Cerebellar nuclear complex (tissue), 1 donor: ENCODE results near the gene MKNK2.

Experiments used
- DNase-seq, 2 experiments: peaks; one replicate each; lab custom pipeline; 2025; lab: John Stamatoyannopoulos, UW

MKNK2 gene

GRCh38 chr19:2057484-2058469 is 6.7 kb upstream of the MKNK2 start:
- no peak for DNase-seq

GRCh38 chr19:2056837-2057192 is 5.8 kb upstream of the MKNK2 start:
- DNase-seq, result no peak

GRCh38 chr19:2055931-2056836 is 5.1 kb upstream of the MKNK2 start:
- DNase-seq, result no peak

GRCh38 chr19:2054763-2055162 is 3.7 kb upstream of the MKNK2 start:
- no peak for DNase-seq

GRCh38 chr19:2053601-2054389 is 2.8 kb upstream of the MKNK2 start:
- DNase-seq, result no peak

- no peak for DNase-seq
Observed at GRCh38 chr19:2051773-2052704, 995 bp upstream of the MKNK2 start.

- DNase-seq, result no peak
Observed at GRCh38 chr19:2050349-2050990, 574 bp downstream of the MKNK2 start.

- peak in 1 of 2 experiments; percentile 61 for DNase-seq
Observed at GRCh38 chr19:2049741-2050348, 1.2 kb downstream of the MKNK2 start.

- no peak for DNase-seq
Observed at GRCh38 chr19:2048959-2049740, 1.9 kb downstream of the MKNK2 start.

GRCh38 chr19:2048104-2048958 is 2.7 kb downstream of the MKNK2 start:
- no peak for DNase-seq

GRCh38 chr19:2047449-2048103 is 3.5 kb downstream of the MKNK2 start:
- DNase-seq, result no peak

- no peak for DNase-seq
Observed at GRCh38 chr19:2047076-2047448, 4.0 kb downstream of the MKNK2 start.

- no peak for DNase-seq
Observed at GRCh38 chr19:2046046-2046907, 4.8 kb downstream of the MKNK2 start.

GRCh38 chr19:2045501-2046045 is 5.5 kb downstream of the MKNK2 start:
- no peak for DNase-seq

GRCh38 chr19:2044709-2045500 is 6.1 kb downstream of the MKNK2 start:
- no peak for DNase-seq
